K562 (cell line): ENCODE data around the gene SIRT7. TPM values are rescaled to one million over a fixed set of nuclear protein-coding genes. Genes with fewer than 3 reads are reported as not detected.
A peak's percentile ranks its signal among the peaks of the same experiment; 100 is the strongest.

Experiments used
- ATAC-seq: fragments of 200-7000 bp; cut with Tn5 transposase; 3 replicates; pipeline ENCODE4 v1.9.1; 2020; ENCODE audit warnings: moderate library complexity
- BruUV-seq: library from RNA; stranded (reverse); fragments of 400-500 nt; replicated peaks from 2 replicates; lab custom pipeline; 2021; lab: Mats Ljungman, UMichigan
- CTCF ChIA-PET: fragments of 300-600 bp; formaldehyde crosslinking; extraction: SDS; loops from one replicate; lab custom pipeline; 2021; ENCODE audit warnings: low intra/inter-chr PET ratio; lab: Yijun Ruan, JAX
- POLR2A ChIA-PET: fragments of 300-600, 350-650 bp; sonication (Branson Sonifier 250); formaldehyde crosslinking; extraction: SDS; loops from one replicate; lab custom pipeline; 2021; ENCODE audit warnings: antibody characterized with exemption, inconsistent platforms; lab: Yijun Ruan, JAX
- DNase-seq, 4 experiments: peaks; one replicate each; pipeline versions ENCODE4 v3.0.0 to v3.0.0-alpha.2; 2011 to 2018; ENCODE audit warnings: low spot score in 3 of 4, mixed read lengths in 3 of 4; ENCODE audit errors: extremely low read depth in 1 of 4
- FAIRE-seq: peaks from 2 replicates; lab custom pipeline; 2011; peaks lifted over from hg19 to GRCh38; lab: Jason Lieb, UNC
- H2AFZ ChIP-seq: 2 replicates; pipeline ENCODE4 v1.6.0; 2011; ENCODE audit warnings: low read depth, low read length, control low read depth, inconsistent platforms
- H3K27ac ChIP-seq: fragments of 200-600 bp; 3 replicates; pipeline ENCODE4 v1.8.0; 2011; ENCODE audit warnings: low read depth, mild to moderate bottlenecking, control low read depth, inconsistent platforms, low read length, moderate library complexity, mixed read lengths; ENCODE audit errors: extremely low read depth
- H3K27me3 ChIP-seq, 2 experiments: fragments of 300-600 bp in 1 of 2; 2 replicates in 1 of 2; 3 replicates in 1 of 2; pipeline versions ENCODE4 v1.6.0 to v1.8.0; 2011; ENCODE audit warnings: inconsistent platforms in 2 of 2, low read length in 2 of 2, mild to moderate bottlenecking in 1 of 2, mixed read lengths in 1 of 2, moderate library complexity in 1 of 2; ENCODE audit not compliant: control insufficient read depth in 2 of 2, insufficient read depth in 2 of 2
- H3K36me3 ChIP-seq: fragments of 300-600 bp; 3 replicates; pipeline ENCODE4 v1.8.0; 2011; ENCODE audit warnings: mild to moderate bottlenecking, low read length, inconsistent platforms; ENCODE audit not compliant: control insufficient read depth, insufficient read depth
- H3K4me1 ChIP-seq, 2 experiments: fragments of 200-600 bp in 1 of 2; replicated peaks in 1 of 2; 2 replicates in 1 of 2; 3 replicates in 1 of 2; pipeline versions ENCODE4 v1.5.1 to v1.8.0; 2011; ENCODE audit warnings: inconsistent platforms in 2 of 2, low read length in 2 of 2, mild to moderate bottlenecking in 1 of 2, mixed read lengths in 1 of 2, moderate library complexity in 1 of 2; ENCODE audit not compliant: control insufficient read depth in 2 of 2, insufficient read depth in 2 of 2
- H3K4me2 ChIP-seq: 2 replicates; pipeline ENCODE4 v1.6.1; 2011; ENCODE audit warnings: low read length, control low read depth, inconsistent platforms, mixed read lengths; ENCODE audit not compliant: insufficient read depth
- H3K4me3 ChIP-seq: fragments of 200-600 bp; sonication (generic), shearing (Covaris generic); 2 replicates; pipeline ENCODE4 v1.5.1; 2016; ENCODE audit warnings: control low read depth, inconsistent platforms
- H3K79me2 ChIP-seq: fragments of 200-600 bp; 3 replicates; pipeline ENCODE4 v1.8.0; 2011; ENCODE audit warnings: low read length, inconsistent platforms; ENCODE audit not compliant: control insufficient read depth, insufficient read depth
- H3K9ac ChIP-seq, 2 experiments: 2 replicates each; pipeline versions ENCODE4 v1.6.0 to v1.6.1; 2011; ENCODE audit warnings: low read depth in 2 of 2, low read length in 2 of 2, control low read depth in 1 of 2, inconsistent platforms in 1 of 2, mild to moderate bottlenecking in 1 of 2, mixed read lengths in 1 of 2; ENCODE audit not compliant: insufficient read depth in 1 of 2
- H3K9me1 ChIP-seq: one replicate; pipeline ENCODE4 v1.6.0; 2011; ENCODE audit warnings: inconsistent platforms, mild to moderate bottlenecking, low read length, moderate library complexity; ENCODE audit not compliant: control insufficient read depth, insufficient read depth
- H3K9me3 ChIP-seq: replicated peaks from 2 replicates; pipeline ENCODE4 v1.5.1; 2011; ENCODE audit warnings: low read depth, low read length, inconsistent platforms; ENCODE audit not compliant: control insufficient read depth, insufficient read depth
- H4K20me1 ChIP-seq: replicated peaks from 2 replicates; pipeline ENCODE4 v1.6.1; 2011; ENCODE audit warnings: low read length, inconsistent platforms, mixed read lengths; ENCODE audit not compliant: control insufficient read depth, insufficient read depth
- STAT5A ChIP-seq: IDR thresholded peaks from 2 replicates; pipeline ENCODE4 v1.6.1; 2012; ENCODE audit warnings: low read length, inconsistent platforms, borderline replicate concordance
- WGBS: fragments of 100-300 bp; shearing (Covaris generic); methylation state at CpG from one replicate; pipeline ENCODE4 v1.1.6; 2016; ENCODE audit warnings: low coverage, mixed read lengths; ENCODE audit not compliant: insufficient coverage; ENCODE audit errors: missing lambda C conversion rate; 5-methylcytosine and 5-hydroxymethylcytosine counted together
- in situ Hi-C: fragments of 300-500 bp; cut with MboI; formaldehyde crosslinking; loops from 4 replicates; pipeline ENCODE4 v1.15.0; 2018; ENCODE audit warnings: inconsistent platforms, mixed read lengths
- intact Hi-C: fragments of 100-400 bp; cut with micrococcal nuclease; formaldehyde crosslinking; loops from 2 replicates; pipeline ENCODE4 v1.14.2; 2022
- polyA plus RNA-seq, 8 experiments: library from polyadenylated mRNA; depleted of rRNA in 4 of 8; stranded (reverse) in 5 of 8; unstranded in 3 of 8; fragments of >200 nt; fragmentation: Nextera tagmentation in 2 of 8; fragmentation: Illumina TruSeq in 1 of 8; extraction: Ambion mirVana in 2 of 8; extraction: Trizol in 1 of 8; gene quantifications; 2 replicates each; pipeline versions ENCODE4 v1.2.1 to v1.2.3, GENCODE V29; 2011 to 2014; ENCODE audit warnings: inconsistent platforms in 1 of 8, missing spikeins in 1 of 8
- total RNA-seq, 7 experiments: library from RNA; depleted of rRNA in 6 of 7; stranded (reverse); fragments of >200 nt in 6 of 7; fragmentation: Illumina TruSeq in 2 of 7; extraction: Trizol in 2 of 7; gene quantifications; 2 replicates each; pipeline versions ENCODE4 v1.2.1 to v1.2.3, GENCODE V29; 2011 to 2021; ENCODE audit warnings: low replicate concordance in 1 of 7
- TF ChIP-seq, protein P1 (sequence below), 3 experiments: fragments of 200-800 bp in 1 of 3; sonication (Bioruptor generic) in 1 of 3; sonication (generic) in 1 of 3; formaldehyde crosslinking in 1 of 3; IDR thresholded peaks; 2 replicates each; pipeline versions ENCODE4 v1.6.1 to v1.8.0; 2016 to 2022; ENCODE audit warnings: mild to moderate bottlenecking in 2 of 3, missing compliant biosample characterization in 2 of 3, missing genetic modification characterization in 2 of 3, missing genetic modification reagents in 1 of 3

SIRT7 gene
- total and polyA plus RNA-seq, 9 of the 15 experiments (the other 6 are each of a cell fraction or from before 2014, with no cell fraction given): 1.6 to 54.8 (median 20.3) TPM

DNA sequence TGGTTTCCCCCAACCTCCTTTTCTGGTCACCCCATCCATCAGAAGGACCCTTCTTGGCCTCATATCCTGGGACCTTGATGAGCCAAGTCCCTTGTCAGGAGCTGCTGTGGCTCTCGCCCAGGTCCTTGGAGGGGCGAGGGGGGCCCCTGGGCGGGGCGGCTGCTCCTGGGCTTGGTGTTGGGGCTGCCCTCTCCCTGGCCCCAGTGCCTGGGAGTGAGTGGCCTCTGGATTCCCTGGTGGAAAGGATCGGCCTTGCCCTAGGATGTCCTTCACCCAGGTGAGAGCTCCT, 49.2 kb upstream of the SIRT7 start:
- Histone ChIP-seq H2AFZ (peak overlapping the region; percentile 97), H3K36me3 (no peaks in the 10 kb centered on the region), H3K4me3 (no peak overlapping the region), H3K9me3 (no peaks in the 10 kb centered on the region), H3K4me1 (peaks cover 9 to 56% of the 10 kb centered on the region in 2 experiments), H3K27me3 (no peaks in the 10 kb centered on the region), H4K20me1 (no peaks in the 10 kb centered on the region), H3K4me2 (no peak overlapping the region; the same call in 1 of the 2 replicates), H3K79me2 (no peaks in the 10 kb centered on the region), H3K9ac (peak overlapping the region in 1 of 2 experiments; percentile 90; a peak in 2 of 4 replicates), H3K9me1 (no peaks in the 10 kb centered on the region), H3K27ac (peak overlapping the region; percentile 41; the same call in 1 of the 3 replicates)
- ATAC-seq: no peak
- in situ Hi-C loops (no loop called here), intact Hi-C loops (no loop called here)
- no TSS peak for BruUV-seq
- no peak for DNase-seq
- ChIA-PET CTCF (interaction anchor here (0.6 kb wide), 1 partner anchor 78 kb away, joined by 7 read pairs; no protein-coding TSS in a partner anchor), POLR2A (interaction anchor here (0.6 kb wide), 1 partner anchor 13 kb away, joined by 3 read pairs; no protein-coding TSS in a partner anchor)
- 79% methylated on average over 5 of the region's 5 CpGs for WGBS
- TF ChIP-seq, protein P1, sequence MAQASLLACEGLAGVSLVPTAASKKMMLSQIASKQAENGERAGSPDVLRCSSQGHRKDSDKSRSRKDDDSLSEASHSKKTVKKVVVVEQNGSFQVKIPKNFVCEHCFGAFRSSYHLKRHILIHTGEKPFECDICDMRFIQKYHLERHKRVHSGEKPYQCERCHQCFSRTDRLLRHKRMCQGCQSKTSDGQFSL (CRISPR knock-in tag; IDR thresholded peaks at IDR 0.05): peak; percentile 50; the same call in 1 of the 2 replicates
- TF ChIP-seq, protein P1 (tag; IDR thresholded peaks at IDR 0.05): no peak
- no peak for TF ChIP-seq STAT5A
- FAIRE-seq: no peak
